PC-9 (cell line): ENCODE results near the gene CARS1. TPM values are rescaled to one million over a fixed set of nuclear protein-coding genes. Genes with fewer than 3 reads are reported as not detected.

Experiments used
- BruUV-seq: library from RNA; stranded (reverse); fragments of 400-500 nt; replicated peaks from 2 replicates; lab custom pipeline; 2021; lab: Mats Ljungman, UMichigan
- CTCF ChIA-PET: fragments of 300-600 bp; sonication (Branson Sonifier 250); formaldehyde crosslinking; loops from one replicate; lab custom pipeline; 2022; ENCODE audit warnings: antibody characterized with exemption; lab: Charles Lee
- POLR2A ChIA-PET: fragments of 300-600 bp; sonication (Branson Sonifier 250); formaldehyde crosslinking; loops from one replicate; lab custom pipeline; 2022; ENCODE audit warnings: antibody characterized with exemption; ENCODE audit not compliant: unreplicated experiment; lab: Charles Lee
- DNase-seq, 2 experiments: peaks; one replicate each; pipeline versions ENCODE4 v3.0.0 to v3.0.0-alpha.2; 2015 to 2022; ENCODE audit warnings: mixed read lengths in 1 of 2
- H2AFZ ChIP-seq: fragments of 200-600 bp; sonication (generic); 2 replicates; pipeline ENCODE4 v1.8.1; 2017; ENCODE audit warnings: antibody characterized with exemption
- H3F3A ChIP-seq: fragments of 200-600 bp; sonication (generic); 2 replicates; pipeline ENCODE4 v1.8.1; 2017; ENCODE audit warnings: antibody characterized with exemption, mild to moderate bottlenecking, low read depth; ENCODE audit not compliant: insufficient read depth
- H3K27ac ChIP-seq: fragments of 200-600 bp; sonication (generic); 2 replicates; pipeline ENCODE4 v1.6.1; 2016; ENCODE audit warnings: mixed run types
- H3K27me3 ChIP-seq: fragments of 200-600 bp; sonication (generic); 2 replicates; pipeline ENCODE4 v1.6.1; 2016; ENCODE audit warnings: low read depth, mixed run types; ENCODE audit not compliant: insufficient read depth
- H3K36me3 ChIP-seq: fragments of 200-600 bp; sonication (generic); 2 replicates; pipeline ENCODE4 v1.6.1; 2016; ENCODE audit warnings: low read depth, mixed run types
- H3K4me1 ChIP-seq: fragments of 200-600 bp; sonication (generic); replicated peaks from 2 replicates; pipeline ENCODE4 v1.6.1; 2016; ENCODE audit warnings: mixed run types; ENCODE audit not compliant: insufficient read depth
- H3K4me2 ChIP-seq: fragments of 200-600 bp; sonication (generic); 2 replicates; pipeline ENCODE4 v1.6.1; 2017; ENCODE audit warnings: mixed run types
- H3K4me3 ChIP-seq: fragments of 200-600 bp; sonication (generic); 2 replicates; pipeline ENCODE4 v1.6.1; 2016; ENCODE audit warnings: mixed run types
- H3K79me2 ChIP-seq: fragments of 200-600 bp; sonication (generic); 2 replicates; pipeline ENCODE4 v1.6.1; 2017; ENCODE audit warnings: low read depth, mixed run types
- H3K9me2 ChIP-seq: fragments of 200-600 bp; sonication (generic); 2 replicates; pipeline ENCODE4 v1.8.1; 2017; ENCODE audit warnings: mild to moderate bottlenecking; ENCODE audit not compliant: insufficient read depth
- H3K9me3 ChIP-seq: fragments of 200-600 bp; sonication (generic); 2 replicates; pipeline ENCODE4 v1.8.1; 2016; ENCODE audit warnings: low read depth; ENCODE audit not compliant: insufficient read depth
- H4K20me1 ChIP-seq: fragments of 200-600 bp; sonication (generic); 2 replicates; pipeline ENCODE4 v1.8.1; 2017; ENCODE audit not compliant: insufficient read depth
- CTCF ChIP-seq: fragments of 200-600 bp; sonication (generic); conservative IDR thresholded peaks from 2 replicates; pipeline ENCODE4 v1.6.1; 2017; ENCODE audit warnings: mixed run types, antibody characterized with exemption, mild to moderate bottlenecking, moderate library complexity
- EZH2 ChIP-seq: fragments of 200-600 bp; sonication (generic); IDR thresholded peaks from 2 replicates; pipeline ENCODE4 v1.8.0; 2017; ENCODE audit warnings: antibody characterized with exemption, low read depth
- intact Hi-C: fragments of 100-400 bp; cut with micrococcal nuclease; formaldehyde crosslinking; loops from one replicate; pipeline ENCODE4 v1.10.0; 2022; ENCODE audit not compliant: unreplicated experiment
- total RNA-seq: library from RNA; stranded (reverse); gene quantifications from 2 replicates; pipeline ENCODE4 v1.2.3, GENCODE V29; 2021

CARS1 gene
- total RNA-seq, 1 experiment from 2014 or later = 78.8 TPM

- Histone ChIP-seq H3K36me3 (no peaks in the 10 kb centered on the region), H3K27me3 (no peaks in the 10 kb centered on the region), H3K9me3 (no peaks in the 10 kb centered on the region), H4K20me1 (peaks cover 95% of the 10 kb centered on the region), H3K27ac (no peak overlapping the region), H3K9me2 (no peaks in the 10 kb centered on the region), H3K4me1 (peaks cover 14% of the 10 kb centered on the region), H3K4me2 (no peak overlapping the region), H3K79me2 (peaks cover 43% of the 10 kb centered on the region), H3F3A (no peaks in the 10 kb centered on the region; the same call in 1 of the 2 replicates), H2AFZ (no peak overlapping the region), H3K4me3 (no peak overlapping the region)
- TF ChIP-seq CTCF (no peak; the same call in 1 of the 2 replicates), EZH2 (no peak)
- intact Hi-C loops = no loop called here
- no TSS peak for BruUV-seq
- no peak for DNase-seq
- ChIA-PET CTCF (no interaction called here), POLR2A (no interaction called here)
Measured at GRCh38 chr11:3046190-3046589, 11.0 kb downstream of the CARS1 start.

GRCh38 chr11:3044915-3045314 is 12.3 kb downstream of the CARS1 start:
- CTCF ChIA-PET = no interaction called here
- POLR2A ChIA-PET = no interaction called here
- Histone ChIP-seq H3F3A (no peaks in the 10 kb centered on the region), H3K4me1 (peaks cover 6% of the 10 kb centered on the region), H3K27me3 (no peaks in the 10 kb centered on the region), H3K9me2 (no peaks in the 10 kb centered on the region), H3K4me3 (no peak overlapping the region), H3K9me3 (no peaks in the 10 kb centered on the region), H3K36me3 (peaks cover 1% of the 10 kb centered on the region; the same call in 1 of the 2 replicates), H3K79me2 (peaks cover 37% of the 10 kb centered on the region), H4K20me1 (peaks cover 93% of the 10 kb centered on the region), H2AFZ (no peak overlapping the region), H3K4me2 (no peak overlapping the region), H3K27ac (no peak overlapping the region)
- TF ChIP-seq EZH2 (no peak), CTCF (no peak)
- DNase-seq = no peak
- BruUV-seq = no TSS peak
- intact Hi-C loops = no loop called here

- no peaks in the 10 kb centered on the region; the same call in 1 of the 2 replicates for H3F3A ChIP-seq
- peaks cover 92% of the 10 kb centered on the region for H4K20me1 ChIP-seq
- H2AFZ ChIP-seq = no peak overlapping the region
- DNase-seq = no peak
- H3K9me3 ChIP-seq = no peaks in the 10 kb centered on the region
- no TSS peak for BruUV-seq
- intact Hi-C loops = no loop called here
- no peak overlapping the region for H3K4me3 ChIP-seq
- POLR2A ChIA-PET = no interaction called here
- CTCF ChIA-PET = no interaction called here
- TF ChIP-seq CTCF = no peak
- TF ChIP-seq EZH2 = no peak
- no peaks in the 10 kb centered on the region for H3K27me3 ChIP-seq
- peaks cover 5% of the 10 kb centered on the region; the same call in 1 of the 2 replicates for H3K36me3 ChIP-seq
- no peaks in the 10 kb centered on the region for H3K9me2 ChIP-seq
- H3K4me2 ChIP-seq = no peak overlapping the region
- H3K79me2 ChIP-seq = peaks cover 30% of the 10 kb centered on the region
- H3K27ac ChIP-seq = no peak overlapping the region
- H3K4me1 ChIP-seq = no peaks in the 10 kb centered on the region
Measured at GRCh38 chr11:3044004-3044403, 13.2 kb downstream of the CARS1 start.
